LNCaP clone FGC (cell line): ENCODE results near the gene KMT2D.

Experiments used
- DNase-seq: peaks from one replicate; pipeline ENCODE4 v3.0.0-alpha.2; 2011; ENCODE audit warnings: low read depth
- H3K4me3 ChIP-seq: 2 replicates; pipeline ENCODE4 v1.5.1; 2011; ENCODE audit warnings: mild to moderate bottlenecking, low read depth, low read length, control low read depth
- CTCF ChIP-seq: IDR thresholded peaks from 2 replicates; pipeline ENCODE4 v1.5.1; 2012; ENCODE audit warnings: mild to moderate bottlenecking; ENCODE audit not compliant: control insufficient read depth, insufficient read depth; ENCODE audit errors: extremely low read depth

The KMT2D gene

DNA sequence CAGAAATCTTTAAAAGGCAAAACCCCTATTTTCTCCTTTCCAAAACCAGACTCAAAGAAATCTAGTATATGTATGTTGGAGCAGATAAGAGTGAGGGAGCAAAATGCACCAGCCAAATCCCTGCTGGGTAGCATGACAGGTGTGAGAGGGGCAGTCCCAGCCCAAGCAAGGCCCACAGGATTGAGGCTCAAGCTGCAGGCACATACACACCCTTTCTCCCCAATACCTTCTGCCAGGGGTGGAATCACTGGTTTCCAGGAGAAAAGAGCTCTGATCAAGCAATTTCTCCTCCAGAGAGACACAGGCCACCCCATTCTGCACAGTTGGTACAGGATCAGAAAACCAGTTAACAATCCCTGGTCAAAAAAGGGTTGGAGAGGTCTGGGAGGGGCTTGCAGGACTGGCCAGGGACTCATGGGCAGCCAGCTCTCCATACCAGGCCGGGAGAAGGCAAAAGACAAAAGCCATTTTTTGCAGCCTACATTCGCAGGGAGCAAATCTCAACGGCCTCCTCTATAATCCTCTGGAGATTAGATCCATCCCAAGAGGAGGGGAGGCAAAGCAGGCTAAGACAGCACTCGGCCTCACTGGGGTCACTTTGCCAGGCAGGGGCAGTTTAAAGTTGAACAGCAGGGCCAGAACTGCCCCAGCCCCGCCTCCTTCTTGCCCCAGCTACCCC is 2.1 kb downstream of the KMT2D start:
- TF ChIP-seq CTCF: no peak
- DNase-seq: no peak
- H3K4me3 ChIP-seq: peak overlapping the region; percentile 94

GRCh38 chr12:49057888-49058287 is 2.7 kb downstream of the KMT2D start:
- TF ChIP-seq CTCF: no peak
- peak overlapping the region; percentile 94 for H3K4me3 ChIP-seq
- DNase-seq: no peak

GRCh38 chr12:49055978-49056754 is 4.4 kb downstream of the KMT2D start:
- H3K4me3 ChIP-seq: peak overlapping the region; percentile 34
- peak; percentile 45 for DNase-seq
- TF ChIP-seq CTCF: no peak

- DNase-seq: peak; percentile 85
- peak overlapping the region; percentile 34 for H3K4me3 ChIP-seq
- TF ChIP-seq CTCF: no peak
These were observed 5.5 kb downstream of the KMT2D start for GRCh38 chr12:49055092-49055491.

- H3K4me3 ChIP-seq: no peak overlapping the region
- DNase-seq: no peak
- no peak for TF ChIP-seq CTCF
These were observed 6.1 kb downstream of the KMT2D start for GRCh38 chr12:49054524-49054923.

GRCh38 chr12:49054096-49054495 is 6.5 kb downstream of the KMT2D start:
- no peak for DNase-seq
- no peak for TF ChIP-seq CTCF

More at GRCh38 chr12:49054096-49054495, 6.5 kb downstream of the KMT2D start:
- H3K4me3 ChIP-seq: no peak overlapping the region
